M059J (cell line): ENCODE measurements around the gene RAVER2. TPM values are rescaled to one million over a fixed set of nuclear protein-coding genes. Genes with fewer than 3 reads are reported as not detected.
A peak's percentile ranks its signal among the peaks of the same experiment; 100 is the strongest.
"Not testable (repeated sequence)": the region's sequence is repeated elsewhere in the genome, so short reads cannot be mapped to it uniquely, and the experiment has no call there.

Experiments
- DNase-seq: peaks from one replicate; pipeline ENCODE4 v3.0.0-alpha.2; 2012; ENCODE audit warnings: low read depth
- total RNA-seq: library from RNA; depleted of rRNA; stranded (reverse); fragments of >200 nt; shearing (Covaris generic); gene quantifications from 2 replicates; pipeline ENCODE4 v1.2.3, GENCODE V29; 2014; rRNA removed

Gene RAVER2, protein sequence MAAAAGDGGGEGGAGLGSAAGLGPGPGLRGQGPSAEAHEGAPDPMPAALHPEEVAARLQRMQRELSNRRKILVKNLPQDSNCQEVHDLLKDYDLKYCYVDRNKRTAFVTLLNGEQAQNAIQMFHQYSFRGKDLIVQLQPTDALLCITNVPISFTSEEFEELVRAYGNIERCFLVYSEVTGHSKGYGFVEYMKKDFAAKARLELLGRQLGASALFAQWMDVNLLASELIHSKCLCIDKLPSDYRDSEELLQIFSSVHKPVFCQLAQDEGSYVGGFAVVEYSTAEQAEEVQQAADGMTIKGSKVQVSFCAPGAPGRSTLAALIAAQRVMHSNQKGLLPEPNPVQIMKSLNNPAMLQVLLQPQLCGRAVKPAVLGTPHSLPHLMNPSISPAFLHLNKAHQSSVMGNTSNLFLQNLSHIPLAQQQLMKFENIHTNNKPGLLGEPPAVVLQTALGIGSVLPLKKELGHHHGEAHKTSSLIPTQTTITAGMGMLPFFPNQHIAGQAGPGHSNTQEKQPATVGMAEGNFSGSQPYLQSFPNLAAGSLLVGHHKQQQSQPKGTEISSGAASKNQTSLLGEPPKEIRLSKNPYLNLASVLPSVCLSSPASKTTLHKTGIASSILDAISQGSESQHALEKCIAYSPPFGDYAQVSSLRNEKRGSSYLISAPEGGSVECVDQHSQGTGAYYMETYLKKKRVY
- total RNA-seq: 2.3 and 2.4 TPM in 2 replicates

- peak; percentile 60 for DNase-seq
Observed at GRCh38 chr1:64744492-64745180, at the start of gene RAVER2. TSS of gene RAVER2 (plus strand) at chr1:64745075. CDS start at chr1:64745173, 98 bp downstream.

DNA sequence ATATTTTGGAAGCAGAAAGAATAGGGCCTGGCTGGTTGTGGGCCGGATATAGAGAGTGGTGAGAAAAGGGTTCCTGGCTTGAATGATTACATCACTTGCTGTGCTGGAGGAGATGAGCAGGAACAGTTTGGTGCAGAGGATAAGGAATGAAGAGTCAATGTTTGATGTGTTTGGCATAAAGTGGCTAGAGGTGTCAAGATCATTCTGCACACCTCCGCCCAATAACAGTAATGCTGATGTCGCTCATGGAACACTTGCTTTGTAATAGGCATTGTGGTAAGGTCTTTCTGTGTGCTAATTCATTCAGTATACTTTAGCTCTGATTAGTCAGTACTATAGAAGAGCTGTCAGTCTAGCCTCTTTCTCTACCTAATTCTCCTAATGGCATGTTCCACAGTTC lies 48.0 kb upstream of the RAVER2 start:
- no peak for DNase-seq

DNA sequence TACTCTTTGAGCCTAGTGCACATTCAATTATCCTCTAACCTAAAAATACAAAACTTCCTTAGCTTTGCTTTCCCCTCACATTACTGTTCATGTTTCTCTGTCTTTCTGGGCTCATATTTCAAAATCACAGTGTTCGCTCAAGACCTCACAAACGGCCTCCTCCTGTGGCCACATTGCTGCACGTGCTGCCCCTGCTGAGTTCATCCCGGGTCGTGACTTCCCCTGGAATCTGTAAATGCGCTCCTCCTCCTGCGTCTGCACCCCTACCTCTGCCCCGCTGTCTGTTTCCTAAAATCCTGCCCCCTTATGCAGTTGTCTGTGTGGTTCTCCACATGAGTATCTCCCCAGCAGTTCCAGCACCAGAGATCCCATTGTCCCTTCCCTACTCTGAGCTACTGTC lies 45.5 kb upstream of the RAVER2 start:
- DNase-seq: no peak

DNA sequence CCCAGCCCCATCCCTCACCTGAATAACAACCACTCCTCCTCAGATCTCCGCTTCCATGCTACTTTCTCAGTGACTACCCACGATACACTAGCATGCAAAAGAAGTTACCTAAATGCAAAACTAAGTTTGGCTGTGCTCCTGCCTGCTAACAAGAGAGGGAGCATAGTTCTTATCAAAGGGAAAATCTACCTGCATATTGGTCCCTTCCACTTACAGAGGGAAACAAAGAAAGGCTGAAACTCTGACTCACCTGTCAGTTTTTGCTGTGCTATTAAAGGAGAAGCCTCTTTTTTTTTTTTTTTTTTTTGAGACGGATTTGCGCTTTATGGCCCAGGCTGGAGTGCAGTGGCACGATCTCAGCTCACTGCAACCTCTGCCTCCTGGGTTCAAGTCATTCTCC lies 43.8 kb upstream of the RAVER2 start:
- DNase-seq: no peak

DNA sequence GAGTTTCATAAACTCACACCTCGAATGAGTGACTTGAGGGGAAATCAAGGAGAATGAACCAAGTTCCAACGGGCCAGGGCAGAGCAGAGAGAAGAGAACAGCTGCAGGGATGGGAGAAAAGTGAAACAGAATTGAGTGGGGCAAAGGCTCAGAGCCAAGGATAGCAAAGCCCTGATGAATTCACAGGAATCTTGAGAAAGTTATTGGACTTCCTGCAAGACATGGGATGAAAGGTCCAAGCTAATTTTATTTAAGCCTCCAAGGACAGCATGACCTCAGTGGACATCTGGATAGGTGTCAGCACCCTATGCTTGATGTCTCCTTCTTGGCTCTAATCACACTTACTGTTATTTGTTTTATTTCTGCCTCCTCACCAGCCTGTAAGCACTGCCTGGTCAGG lies 43.0 kb upstream of the RAVER2 start:
- no peak for DNase-seq

DNA sequence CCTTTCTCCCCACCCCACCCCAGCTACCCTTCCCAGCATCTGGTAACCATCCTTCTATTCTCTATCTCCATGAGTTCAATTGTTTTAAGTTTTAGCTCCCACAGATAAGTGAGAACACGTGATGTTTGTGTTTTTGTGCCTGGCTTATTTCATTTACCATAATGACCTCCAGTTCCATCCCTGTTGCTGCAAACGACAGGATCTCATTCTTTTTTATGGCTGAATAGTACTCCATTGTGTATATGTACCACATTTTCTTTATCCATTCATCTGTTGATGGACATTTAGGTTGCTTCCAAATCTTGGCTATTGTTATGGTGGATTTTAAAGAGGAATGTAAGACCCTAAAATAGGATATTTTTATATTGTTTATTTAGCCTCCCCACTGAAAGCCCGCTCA lies 42.2 kb upstream of the RAVER2 start:
- DNase-seq: not testable (repeated sequence)

GRCh38 chr1:64703600-64703999 lies 41.3 kb upstream of the RAVER2 start:
- DNase-seq: no peak

GRCh38 chr1:64705591-64705990 lies 39.3 kb upstream of the RAVER2 start:
- no peak for DNase-seq

DNA sequence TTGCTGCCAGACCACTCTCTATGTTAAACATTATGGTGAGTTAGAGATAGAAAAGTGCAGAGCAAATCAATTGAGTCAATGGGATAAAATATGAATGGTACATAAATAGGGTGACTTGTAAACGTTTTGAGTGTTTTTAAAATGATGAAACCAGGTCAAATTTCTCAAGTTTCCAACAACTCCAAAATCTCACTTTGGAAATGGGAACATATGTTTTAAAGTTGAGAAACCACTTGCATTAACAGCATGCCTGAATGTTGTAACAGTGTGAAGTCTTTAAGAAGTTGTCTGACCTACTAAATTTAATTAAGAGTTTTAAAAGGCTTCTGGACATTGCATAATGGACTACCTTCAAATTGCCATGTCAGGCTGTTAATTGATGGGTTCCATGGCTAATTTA lies 33.6 kb upstream of the RAVER2 start:
- DNase-seq: no peak

DNA sequence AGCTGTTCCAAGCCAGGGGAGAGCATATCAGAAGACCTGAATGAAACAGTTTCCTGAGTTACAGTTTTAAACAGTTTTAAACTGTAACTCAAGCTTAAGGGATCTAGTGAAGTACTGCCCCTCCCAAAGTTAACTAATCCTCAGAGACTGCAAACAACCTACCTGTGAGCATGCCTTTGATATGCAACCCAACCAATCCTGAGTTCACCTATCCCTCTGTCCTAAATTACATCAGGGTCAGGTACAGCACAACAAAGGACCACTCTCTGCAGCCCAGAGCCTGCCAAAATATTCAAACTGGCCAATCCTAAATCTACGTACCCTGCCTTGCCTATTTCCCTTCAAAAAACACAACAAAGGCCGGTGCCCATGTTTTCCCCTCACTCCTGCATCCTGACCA lies 32.8 kb upstream of the RAVER2 start:
- DNase-seq: no peak

GRCh38 chr1:64715186-64715585 lies 29.7 kb upstream of the RAVER2 start:
- DNase-seq: no peak

- no peak for DNase-seq
Observed at GRCh38 chr1:64721135-64721534, 23.7 kb upstream of the RAVER2 start.

GRCh38 chr1:64721576-64722145 lies 23.2 kb upstream of the RAVER2 start:
- no peak for DNase-seq

GRCh38 chr1:64727861-64728260 lies 17.0 kb upstream of the RAVER2 start:
- DNase-seq: no peak

GRCh38 chr1:64733581-64734286 lies 11.1 kb upstream of the RAVER2 start:
- peak; percentile 23 for DNase-seq

GRCh38 chr1:64734287-64734652 lies 10.6 kb upstream of the RAVER2 start:
- DNase-seq: no peak

GRCh38 chr1:64740687-64741086 lies 4.2 kb upstream of the RAVER2 start:
- DNase-seq: not testable (repeated sequence)

DNA sequence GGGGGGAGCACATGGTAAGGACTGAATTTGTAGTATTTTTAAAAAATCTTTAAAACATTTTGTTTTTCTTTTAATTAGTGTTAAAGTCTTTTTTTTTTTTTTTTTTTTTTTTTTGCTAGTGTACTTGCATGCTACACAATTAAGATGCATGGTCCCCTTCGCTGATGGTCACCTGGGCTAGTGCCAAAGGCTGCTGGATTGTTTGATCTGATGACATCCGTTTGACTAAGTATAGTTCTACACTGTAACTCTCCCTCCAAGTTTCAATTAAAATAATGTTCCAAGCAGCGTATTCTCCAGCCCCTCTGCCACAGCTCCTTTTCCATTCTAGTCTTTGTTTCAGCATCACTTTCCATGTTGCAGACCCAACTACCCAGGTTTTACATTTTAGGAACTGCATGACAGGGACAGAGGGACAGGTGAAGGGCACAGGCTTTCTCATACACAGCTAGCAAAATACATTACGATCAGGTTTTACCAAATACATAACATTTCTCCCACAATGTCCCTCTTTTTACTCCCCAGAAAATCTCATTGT lies 852 bp upstream of the RAVER2 start:
- no peak for DNase-seq

DNA sequence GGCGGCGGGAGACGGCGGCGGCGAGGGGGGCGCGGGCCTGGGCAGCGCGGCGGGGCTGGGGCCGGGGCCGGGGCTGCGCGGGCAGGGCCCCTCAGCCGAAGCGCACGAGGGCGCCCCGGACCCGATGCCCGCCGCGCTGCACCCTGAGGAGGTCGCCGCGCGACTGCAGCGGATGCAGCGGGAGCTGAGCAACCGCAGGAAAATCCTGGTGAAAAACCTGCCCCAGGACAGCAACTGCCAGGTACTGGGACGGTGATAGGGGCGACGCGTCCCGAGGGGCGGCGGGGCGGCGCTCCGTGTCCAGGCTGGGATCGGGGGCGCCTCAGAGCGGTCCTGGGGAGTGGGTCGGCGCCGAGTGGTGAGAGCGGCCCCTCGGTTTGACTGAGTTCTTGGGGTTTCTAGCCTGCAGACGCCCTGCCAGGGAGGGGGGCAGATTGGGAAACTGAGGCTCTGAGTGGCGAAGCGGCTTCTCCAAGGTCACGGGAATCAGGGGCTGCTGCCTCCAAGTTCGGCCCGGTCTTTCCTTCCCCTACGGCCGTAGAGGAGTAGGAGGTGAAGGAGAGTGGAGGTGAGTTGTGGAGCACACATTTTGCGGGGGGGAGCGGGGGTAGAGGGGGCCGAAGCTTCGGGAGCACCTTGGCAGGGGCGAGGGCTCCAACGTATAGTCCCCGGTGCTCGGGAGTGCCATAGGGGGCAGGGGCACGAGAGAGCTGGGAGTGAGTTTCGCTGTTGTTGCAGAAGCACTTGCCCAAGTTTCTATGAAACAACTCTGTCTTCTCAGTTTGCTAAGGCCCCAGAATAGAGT lies 508 bp downstream of the RAVER2 start:
- DNase-seq: peak; percentile 21
